Karpas-422 (cell line): Measurements from ENCODE around the gene EPHA1. TPM values are rescaled to one million over a fixed set of nuclear protein-coding genes. Genes with fewer than 3 reads are reported as not detected.

Experiments used
- DNase-seq: peaks from one replicate; pipeline ENCODE4 v3.0.0-alpha.2; 2015
- H2AFZ ChIP-seq: fragments of 200-600 bp; sonication (generic); 2 replicates; pipeline ENCODE4 v1.6.1; 2014; ENCODE audit warnings: antibody characterized with exemption, low read length, mixed read lengths
- H3K27ac ChIP-seq: fragments of 200-600 bp; sonication (generic); 2 replicates; pipeline ENCODE4 v1.5.1; 2014; ENCODE audit warnings: mild to moderate bottlenecking, low read length, moderate library complexity
- H3K27me3 ChIP-seq: fragments of 200-600 bp; sonication (generic); 2 replicates; pipeline ENCODE4 v1.6.1; 2014; ENCODE audit warnings: low read length, mixed read lengths
- H3K36me3 ChIP-seq: fragments of 200-600 bp; sonication (generic); 2 replicates; pipeline ENCODE4 v1.6.1; 2014; ENCODE audit warnings: low read length, mixed read lengths; ENCODE audit not compliant: insufficient read depth
- H3K4me1 ChIP-seq: fragments of 200-600 bp; sonication (generic); 2 replicates; pipeline ENCODE4 v1.6.1; 2014; ENCODE audit warnings: mild to moderate bottlenecking, low read length, mixed read lengths
- H3K4me2 ChIP-seq: fragments of 200-600 bp; sonication (generic); 2 replicates; pipeline ENCODE4 v1.6.1; 2014; ENCODE audit warnings: low read length, low read depth, mild to moderate bottlenecking; ENCODE audit not compliant: poor library complexity, severe bottlenecking
- H3K4me3 ChIP-seq: fragments of 200-600 bp; sonication (generic); 2 replicates; pipeline ENCODE4 v1.5.1; 2014; ENCODE audit warnings: mild to moderate bottlenecking, antibody characterized with exemption, low read length, mixed read lengths
- H3K79me2 ChIP-seq: fragments of 200-600 bp; sonication (generic); 2 replicates; pipeline ENCODE4 v1.6.1; 2014; ENCODE audit warnings: mild to moderate bottlenecking, low read length, mixed read lengths
- H3K9ac ChIP-seq: fragments of 200-600 bp; sonication (generic); 2 replicates; pipeline ENCODE4 v1.6.0; 2014; ENCODE audit warnings: low read length
- H3K9me2 ChIP-seq: fragments of 200-600 bp; sonication (generic), shearing (Covaris generic); replicated peaks from 2 replicates; pipeline ENCODE4 v1.6.0; 2014; ENCODE audit warnings: mild to moderate bottlenecking, low read length, moderate library complexity; ENCODE audit not compliant: insufficient read depth
- H3K9me3 ChIP-seq: fragments of 300-700, 200-600 bp; sonication (generic); 2 replicates; pipeline ENCODE4 v1.6.1; 2014; ENCODE audit warnings: low read length, mixed read lengths
- H4K20me1 ChIP-seq: fragments of 200-600 bp; sonication (generic); 2 replicates; pipeline ENCODE4 v1.6.1; 2014; ENCODE audit warnings: mild to moderate bottlenecking, antibody characterized with exemption, low read length, low read depth; ENCODE audit not compliant: insufficient read depth
- total RNA-seq: library from RNA; depleted of rRNA; stranded (reverse); fragments of >200 nt; shearing (Covaris generic); gene quantifications from 2 replicates; pipeline ENCODE4 v1.2.3, GENCODE V29; 2014; ENCODE audit warnings: low replicate concordance

The EPHA1 gene
- total RNA-seq, 1 experiment from 2014 or later: not detected

DNA sequence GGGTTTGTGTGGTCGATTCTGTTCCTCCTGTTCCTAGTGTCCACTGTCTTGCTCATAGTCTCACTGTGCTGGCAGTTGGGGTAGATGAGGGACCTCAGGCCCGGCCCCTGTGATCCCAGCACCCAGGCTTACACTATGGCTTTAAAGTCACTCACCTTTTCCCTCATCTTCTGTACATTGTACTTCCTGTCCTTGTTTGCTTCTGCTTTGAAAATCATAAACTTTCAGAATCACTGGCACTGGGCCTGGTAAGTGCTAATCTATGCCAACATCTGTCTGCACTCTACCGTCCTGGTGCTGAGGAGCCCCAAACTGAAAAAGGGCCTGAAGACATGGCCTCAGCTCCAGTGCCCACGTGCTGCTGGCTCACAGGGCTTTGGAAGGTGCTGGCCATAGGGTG lies 28.9 kb upstream of the EPHA1 start:
- Histone ChIP-seq H3K79me2 (no peaks in the 10 kb centered on the region), H3K9me2 (no peaks in the 10 kb centered on the region), H4K20me1 (no peaks in the 10 kb centered on the region), H3K27ac (no peak overlapping the region), H3K4me3 (peak overlapping the region; percentile 45; the same call in 1 of the 2 replicates), H3K9me3 (no peaks in the 10 kb centered on the region), H3K9ac (peak overlapping the region; percentile 46), H3K4me1 (peaks cover 27% of the 10 kb centered on the region), H2AFZ (peak overlapping the region; percentile 17; the same call in 1 of the 2 replicates), H3K27me3 (no peaks in the 10 kb centered on the region), H3K36me3 (no peaks in the 10 kb centered on the region), H3K4me2 (peak overlapping the region; percentile 67)
- DNase-seq: no peak

DNA sequence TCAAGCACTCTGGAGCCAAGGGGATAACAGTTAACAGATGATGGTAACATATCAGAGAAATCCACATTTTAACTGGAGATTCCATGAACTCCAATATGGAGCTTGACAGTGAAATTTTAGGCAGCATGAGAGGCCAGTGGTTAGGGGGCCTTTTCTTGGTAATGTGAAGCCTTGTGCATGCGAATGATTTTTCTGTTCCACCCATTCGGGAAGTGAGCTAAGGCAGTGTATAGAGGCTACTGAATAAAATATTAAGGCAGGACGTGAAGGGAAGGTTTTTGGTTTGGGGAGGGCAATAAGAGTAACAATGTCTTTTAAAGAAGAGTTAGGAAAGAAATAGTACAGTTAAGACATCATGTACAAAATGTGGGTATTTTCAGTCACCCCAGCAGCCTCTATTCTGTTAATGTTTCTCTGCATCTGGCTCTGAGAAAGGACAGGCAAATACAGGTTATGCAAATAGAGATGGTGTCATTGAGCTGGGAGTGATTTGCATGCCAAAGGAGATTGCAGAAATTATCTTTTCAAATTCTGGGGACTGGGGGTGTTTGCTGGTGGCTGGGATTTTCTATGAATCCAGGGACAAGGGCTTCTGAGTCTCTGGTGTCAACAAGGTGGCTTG lies 27.8 kb upstream of the EPHA1 start:
- Histone ChIP-seq H3K27ac (peak overlapping the region; percentile 80), H3K4me1 (peaks cover 27% of the 10 kb centered on the region), H3K9ac (peak overlapping the region; percentile 46), H3K9me2 (no peaks in the 10 kb centered on the region), H4K20me1 (no peaks in the 10 kb centered on the region), H3K9me3 (no peaks in the 10 kb centered on the region), H3K4me2 (peak overlapping the region; percentile 67), H3K27me3 (no peaks in the 10 kb centered on the region), H2AFZ (peak overlapping the region; percentile 88), H3K79me2 (no peaks in the 10 kb centered on the region), H3K4me3 (peak overlapping the region; percentile 45), H3K36me3 (no peaks in the 10 kb centered on the region)
- peak; percentile 78 for DNase-seq

DNA sequence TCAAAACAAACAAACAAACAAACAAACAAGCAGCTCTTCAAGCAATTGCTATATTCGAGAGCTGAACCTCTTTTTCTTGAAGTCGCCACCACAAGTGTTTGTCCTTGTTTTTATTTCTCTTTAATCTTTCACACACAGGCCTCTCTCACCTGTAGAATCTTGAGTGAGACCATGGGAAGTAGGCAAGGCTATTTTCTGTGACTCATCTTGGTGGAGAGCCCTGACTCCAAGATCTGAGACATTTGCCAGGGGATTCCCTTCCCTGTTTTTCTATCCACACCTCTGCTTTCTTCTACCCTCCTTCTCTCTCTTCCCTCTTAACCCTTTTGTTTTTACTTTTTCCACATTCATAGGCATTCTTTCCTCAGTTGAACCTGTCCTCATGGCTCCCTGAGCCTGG lies 26.6 kb upstream of the EPHA1 start:
- no peak overlapping the region for H3K4me3 ChIP-seq
- H3K36me3 ChIP-seq: no peaks in the 10 kb centered on the region
- peaks cover 27% of the 10 kb centered on the region for H3K4me1 ChIP-seq
- no peaks in the 10 kb centered on the region for H3K79me2 ChIP-seq
- no peak overlapping the region for H3K4me2 ChIP-seq
- H3K27ac ChIP-seq: no peak overlapping the region
- no peak overlapping the region for H2AFZ ChIP-seq
- DNase-seq: no peak
- no peaks in the 10 kb centered on the region for H3K27me3 ChIP-seq
- H3K9me3 ChIP-seq: no peaks in the 10 kb centered on the region
- H3K9me2 ChIP-seq: no peaks in the 10 kb centered on the region
- H4K20me1 ChIP-seq: no peaks in the 10 kb centered on the region
- no peak overlapping the region for H3K9ac ChIP-seq

DNA sequence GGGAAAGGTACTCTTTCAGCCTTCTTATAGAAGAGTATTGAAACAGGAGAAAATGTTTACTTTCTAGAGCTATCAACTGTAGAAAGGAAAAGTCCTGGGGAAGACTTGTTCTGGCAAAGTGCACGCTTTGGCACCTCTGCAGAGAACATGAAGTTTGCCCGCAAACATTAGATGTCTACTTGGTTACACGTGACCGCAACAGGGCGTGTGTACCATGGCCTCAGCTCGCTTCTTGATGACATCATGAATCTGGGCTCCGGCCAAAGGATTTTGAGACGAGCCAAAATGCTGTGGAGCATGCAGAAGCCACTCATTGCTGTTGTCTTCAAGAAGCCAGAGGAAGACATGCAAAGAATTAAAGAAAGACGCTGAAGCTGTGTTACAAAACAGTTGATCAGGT lies 26.0 kb upstream of the EPHA1 start:
- Histone ChIP-seq H3K4me2 (no peak overlapping the region), H3K4me3 (no peak overlapping the region), H4K20me1 (no peaks in the 10 kb centered on the region), H3K27me3 (no peaks in the 10 kb centered on the region), H3K36me3 (no peaks in the 10 kb centered on the region), H3K27ac (no peak overlapping the region), H3K4me1 (peaks cover 27% of the 10 kb centered on the region), H3K9ac (no peak overlapping the region), H2AFZ (no peak overlapping the region), H3K79me2 (no peaks in the 10 kb centered on the region), H3K9me3 (no peaks in the 10 kb centered on the region), H3K9me2 (no peaks in the 10 kb centered on the region)
- no peak for DNase-seq

DNA sequence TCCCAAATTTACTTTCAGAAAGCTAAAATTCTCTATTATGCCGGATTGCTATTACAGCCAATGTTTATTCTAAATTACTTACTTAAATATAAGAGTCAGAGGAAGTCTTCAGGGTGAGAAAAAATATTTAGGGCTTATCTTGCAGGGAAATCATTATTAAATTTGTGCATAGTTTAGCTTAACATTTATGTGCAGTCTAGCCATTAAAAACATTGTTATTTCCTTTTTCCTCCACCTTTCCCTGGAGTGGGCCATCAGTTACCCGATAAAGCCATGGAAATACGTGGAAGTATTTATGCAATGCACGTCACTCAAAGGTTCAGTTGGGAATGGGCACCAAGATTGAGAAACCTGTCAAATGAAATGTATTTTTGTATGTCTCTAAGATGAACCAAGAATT lies 25.1 kb upstream of the EPHA1 start:
- no peak for DNase-seq
- H3K9me2 ChIP-seq: no peaks in the 10 kb centered on the region
- no peaks in the 10 kb centered on the region for H3K79me2 ChIP-seq
- H3K9me3 ChIP-seq: no peaks in the 10 kb centered on the region
- no peak overlapping the region for H3K9ac ChIP-seq
- no peak overlapping the region for H2AFZ ChIP-seq
- H3K36me3 ChIP-seq: no peaks in the 10 kb centered on the region
- H3K27ac ChIP-seq: no peak overlapping the region
- H4K20me1 ChIP-seq: no peaks in the 10 kb centered on the region
- H3K4me1 ChIP-seq: peaks cover 27% of the 10 kb centered on the region
- no peak overlapping the region for H3K4me3 ChIP-seq
- H3K27me3 ChIP-seq: no peaks in the 10 kb centered on the region
- H3K4me2 ChIP-seq: no peak overlapping the region

DNA sequence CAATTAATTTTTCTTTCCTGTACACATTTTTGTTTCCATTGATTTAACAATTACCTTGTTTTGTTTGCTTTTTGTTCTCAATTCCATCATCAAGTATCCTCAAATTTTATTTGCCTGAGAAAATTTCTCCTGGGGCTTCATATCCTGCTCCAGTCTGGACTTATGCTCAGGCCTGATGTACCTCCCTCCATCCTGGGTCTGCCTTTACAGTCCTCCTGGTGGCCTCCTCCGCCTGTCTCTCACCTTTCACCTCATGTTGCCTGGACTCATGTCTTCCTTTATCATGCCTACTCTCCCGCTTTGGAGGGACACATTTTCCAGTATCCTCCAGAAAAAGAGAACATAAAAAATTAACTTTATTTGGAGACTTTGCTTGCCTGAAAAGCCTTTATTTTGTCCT lies 22.5 kb upstream of the EPHA1 start:
- Histone ChIP-seq H3K36me3 (no peaks in the 10 kb centered on the region), H3K27ac (no peak overlapping the region), H3K4me3 (no peak overlapping the region), H3K79me2 (no peaks in the 10 kb centered on the region), H3K4me1 (peaks cover 9% of the 10 kb centered on the region), H3K9ac (no peak overlapping the region), H3K4me2 (no peak overlapping the region), H2AFZ (no peak overlapping the region), H3K27me3 (no peaks in the 10 kb centered on the region), H3K9me2 (no peaks in the 10 kb centered on the region), H3K9me3 (no peaks in the 10 kb centered on the region), H4K20me1 (no peaks in the 10 kb centered on the region)
- no peak for DNase-seq

DNA sequence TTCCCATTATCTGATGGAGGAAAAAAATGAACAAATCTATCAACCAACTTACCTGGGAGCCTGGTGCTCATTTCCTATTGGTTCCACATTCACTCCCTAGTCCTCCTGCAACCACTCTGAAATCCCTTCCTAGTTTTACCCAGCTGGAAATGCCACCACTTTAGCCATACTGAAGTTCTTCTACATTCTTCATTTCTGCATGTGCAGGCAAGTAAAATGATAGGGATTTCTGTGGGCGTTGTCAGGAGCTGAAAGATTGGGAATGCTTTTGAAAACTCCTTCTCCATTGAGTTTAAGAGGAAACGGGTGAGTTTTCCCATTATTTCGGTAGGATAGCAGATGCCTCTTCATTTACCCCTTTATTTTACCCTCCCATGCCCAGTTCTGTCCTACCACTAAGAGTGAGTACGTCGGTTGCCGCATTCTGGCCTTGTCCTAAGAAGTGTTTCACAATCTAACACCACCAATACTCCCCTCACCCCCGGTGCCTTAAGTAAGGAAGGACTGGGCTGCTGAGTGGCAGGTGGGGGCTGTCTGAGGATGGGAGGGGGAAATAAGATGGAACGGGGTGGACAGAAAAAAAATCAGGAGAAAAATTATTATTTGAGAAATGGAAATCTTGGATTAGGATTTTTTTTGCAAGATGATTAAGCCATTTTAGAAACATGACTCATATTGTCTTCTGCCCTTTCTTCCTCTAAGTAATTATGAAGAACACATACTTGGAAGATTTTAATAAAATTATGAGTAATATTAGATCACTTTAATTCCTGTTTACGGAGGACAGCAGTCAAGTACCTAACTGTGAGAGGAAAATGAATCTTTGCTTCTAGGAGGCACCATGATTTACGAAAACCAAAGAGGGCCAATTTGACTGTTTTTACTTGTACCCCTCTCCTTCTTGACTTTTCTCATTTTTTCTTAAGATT lies 21.4 kb upstream of the EPHA1 start:
- Histone ChIP-seq H3K27ac (no peak overlapping the region), H3K79me2 (no peaks in the 10 kb centered on the region)
- DNase-seq: no peak

DNA sequence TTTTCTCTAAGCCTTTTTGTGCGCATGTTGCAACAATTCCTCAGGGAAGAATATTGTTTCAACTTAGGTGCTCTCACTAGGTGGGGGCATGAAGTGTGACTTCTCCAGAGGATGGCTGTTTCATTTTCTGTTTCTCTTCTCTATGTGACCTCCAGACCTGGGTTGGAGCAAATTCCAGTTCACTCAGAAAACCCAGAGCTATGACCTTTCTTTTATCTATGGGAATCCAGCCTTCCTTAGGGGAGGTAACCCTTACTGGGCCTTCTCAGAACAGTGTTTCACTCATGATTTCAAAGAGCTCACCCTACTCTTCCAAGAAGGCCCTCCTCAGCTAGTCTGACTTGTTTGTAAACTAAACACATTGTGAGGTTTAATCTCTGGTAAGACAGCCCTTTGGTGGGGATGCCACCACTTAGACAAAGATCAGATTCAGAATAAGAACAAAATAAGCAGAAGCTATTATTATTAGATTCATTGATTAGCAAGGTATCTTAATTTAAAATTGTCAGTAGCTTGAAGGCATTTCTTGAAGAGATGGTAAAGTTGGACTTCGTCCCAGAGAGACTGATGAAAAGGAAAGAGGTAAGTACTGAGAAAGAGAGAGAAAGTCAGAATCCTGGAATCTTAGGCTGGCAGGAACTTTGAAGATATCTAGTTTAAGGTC lies 18.0 kb upstream of the EPHA1 start:
- H3K4me1 ChIP-seq: no peaks in the 10 kb centered on the region
- H3K9me3 ChIP-seq: no peaks in the 10 kb centered on the region
- H3K36me3 ChIP-seq: no peaks in the 10 kb centered on the region
- no peaks in the 10 kb centered on the region for H4K20me1 ChIP-seq
- H3K27ac ChIP-seq: no peak overlapping the region
- H3K27me3 ChIP-seq: no peaks in the 10 kb centered on the region
- H3K9ac ChIP-seq: no peak overlapping the region
- DNase-seq: no peak
- H3K9me2 ChIP-seq: no peaks in the 10 kb centered on the region
- H2AFZ ChIP-seq: no peak overlapping the region; the same call in 1 of the 2 replicates
- no peak overlapping the region for H3K4me2 ChIP-seq
- no peaks in the 10 kb centered on the region for H3K79me2 ChIP-seq
- H3K4me3 ChIP-seq: no peak overlapping the region

More for the DNA sequence above, 21.4 kb upstream of the EPHA1 start:
- no peak overlapping the region for H3K4me3 ChIP-seq
- no peaks in the 10 kb centered on the region for H3K9me2 ChIP-seq
- no peaks in the 10 kb centered on the region for H3K9me3 ChIP-seq
- H2AFZ ChIP-seq: no peak overlapping the region
- H3K27me3 ChIP-seq: no peaks in the 10 kb centered on the region
- no peak overlapping the region for H3K9ac ChIP-seq
- H4K20me1 ChIP-seq: no peaks in the 10 kb centered on the region
- no peaks in the 10 kb centered on the region for H3K36me3 ChIP-seq
- H3K4me1 ChIP-seq: no peaks in the 10 kb centered on the region
- H3K4me2 ChIP-seq: no peak overlapping the region
